HCT116 (cell line): ENCODE data around the gene TNRC6C. TPM values are rescaled to one million over a fixed set of nuclear protein-coding genes. Genes with fewer than 3 reads are reported as not detected.

Experiments
- ATAC-seq: fragments of 200-7000 bp; cut with Tn5 transposase; 2 replicates; pipeline ENCODE4 v1.9.1; 2020; ENCODE audit warnings: mild to moderate bottlenecking, moderate library complexity
- BruUV-seq: library from RNA; stranded (reverse); fragments of 400-500 nt; replicated peaks from 2 replicates; lab custom pipeline; 2021; lab: Mats Ljungman, UMichigan
- CTCF ChIA-PET: fragments of 300-600 bp; sonication (Branson Sonifier 250); formaldehyde crosslinking; loops from one replicate; lab custom pipeline; 2021; ENCODE audit warnings: antibody characterized with exemption; lab: Charles Lee
- POLR2A ChIA-PET: fragments of 300-600, 350-600 bp; sonication (Branson Sonifier 250); formaldehyde crosslinking; loops from one replicate; lab custom pipeline; 2021; ENCODE audit warnings: antibody characterized with exemption; lab: Charles Lee
- RAD21 ChIA-PET, 2 experiments: fragments of 300-600 bp; sonication (Branson Sonifier 250); formaldehyde crosslinking; loops; one replicate each; lab custom pipeline; 2023; ENCODE audit warnings: low total read pairs in 2 of 2; ENCODE audit not compliant: uncharacterized antibody in 2 of 2, unreplicated experiment in 2 of 2, low non-redundant PET in 1 of 2; lab: Charles Lee
- DNase-seq: peaks from one replicate; pipeline ENCODE4 v3.0.0-alpha.2; 2010; ENCODE audit warnings: low read depth, low spot score
- H2AFZ ChIP-seq: fragments of 200-600 bp; shearing (Covaris generic), sonication (generic); 2 replicates; pipeline ENCODE4 v1.6.1; 2017; ENCODE audit warnings: low read depth, mixed run types, mixed read lengths, antibody characterized with exemption, low read length; ENCODE audit not compliant: poor library complexity, severe bottlenecking
- H3K27ac ChIP-seq: 2 replicates; pipeline ENCODE4 v1.5.1; 2012; ENCODE audit warnings: low read depth, low read length
- H3K27me3 ChIP-seq: fragments of 200-600 bp; sonication (generic); 2 replicates; pipeline ENCODE4 v1.6.1; 2016; ENCODE audit warnings: mixed run types, low read length, mixed read lengths; ENCODE audit not compliant: insufficient read depth
- H3K36me3 ChIP-seq, 2 experiments: fragments of 200-500 bp in 1 of 2; fragments of 200-600 bp in 1 of 2; sonication (Bioruptor generic) in 1 of 2; sonication (generic) in 1 of 2; 2 replicates each; pipeline versions ENCODE4 v1.5.1 to v1.6.1; 2014 to 2016; ENCODE audit warnings: low read length in 2 of 2, inconsistent platforms in 1 of 2, mixed read lengths in 1 of 2, mixed run types in 1 of 2; ENCODE audit not compliant: insufficient read depth in 2 of 2, control insufficient read depth in 1 of 2
- H3K4me1 ChIP-seq, 2 experiments: fragments of 200-600 bp in 1 of 2; sonication (generic) in 1 of 2; 2 replicates each; pipeline versions ENCODE4 v1.5.1 to v1.6.1; 2012 to 2017; ENCODE audit warnings: low read length in 2 of 2, inconsistent platforms in 1 of 2, mild to moderate bottlenecking in 1 of 2, mixed read lengths in 1 of 2, mixed run types in 1 of 2, moderate library complexity in 1 of 2; ENCODE audit not compliant: insufficient read depth in 2 of 2, control insufficient read depth in 1 of 2
- H3K4me2 ChIP-seq: fragments of 200-600 bp; sonication (generic); 2 replicates; pipeline ENCODE4 v1.6.1; 2017; ENCODE audit warnings: mixed run types, low read length, mixed read lengths
- H3K4me3 ChIP-seq, 2 experiments: fragments of 200-600 bp in 1 of 2; sonication (generic) in 1 of 2; replicated peaks in 1 of 2; 2 replicates each; pipeline ENCODE4 v1.5.1; 2011 to 2016; ENCODE audit warnings: low read length in 2 of 2, control low read depth in 1 of 2, low read depth in 1 of 2, mild to moderate bottlenecking in 1 of 2, mixed read lengths in 1 of 2, mixed run types in 1 of 2
- H3K79me2 ChIP-seq: fragments of 200-600 bp; sonication (generic); 2 replicates; pipeline ENCODE4 v1.6.1; 2017; ENCODE audit warnings: mild to moderate bottlenecking, mixed run types, low read length, moderate library complexity, mixed read lengths; ENCODE audit not compliant: insufficient read depth
- H3K9ac ChIP-seq: fragments of 200-600 bp; sonication (generic); 2 replicates; pipeline ENCODE4 v1.6.1; 2016; ENCODE audit warnings: low read length, mixed read lengths
- H3K9me2 ChIP-seq: fragments of 200-600 bp; sonication (generic), shearing (Covaris generic); 2 replicates; pipeline ENCODE4 v1.6.1; 2017; ENCODE audit warnings: mixed run types, mild to moderate bottlenecking, moderate library complexity; ENCODE audit not compliant: insufficient read depth
- H3K9me3 ChIP-seq, 2 experiments: fragments of 200-500 bp in 1 of 2; fragments of 200-600 bp in 1 of 2; sonication (Bioruptor generic) in 1 of 2; sonication (generic) in 1 of 2; 2 replicates each; pipeline ENCODE4 v1.6.1; 2014 to 2017; ENCODE audit warnings: low read length in 2 of 2, mixed read lengths in 2 of 2, inconsistent platforms in 1 of 2, low read depth in 1 of 2, mild to moderate bottlenecking in 1 of 2, mixed run types in 1 of 2, moderate library complexity in 1 of 2; ENCODE audit not compliant: control insufficient read depth in 1 of 2, insufficient read depth in 1 of 2
- H4K20me1 ChIP-seq: fragments of 200-600 bp; sonication (generic), shearing (Covaris generic); 2 replicates; pipeline ENCODE4 v1.6.1; 2017; ENCODE audit warnings: mixed run types, mild to moderate bottlenecking, moderate library complexity; ENCODE audit not compliant: insufficient read depth
- CBX3 ChIP-seq: IDR thresholded peaks from 2 replicates; pipeline ENCODE4 v1.6.1; 2012; ENCODE audit warnings: low read depth
- CEBPB ChIP-seq: IDR thresholded peaks from 2 replicates; pipeline ENCODE4 v1.6.1; 2012; ENCODE audit warnings: low read depth
- CTCF ChIP-seq, 3 experiments: fragments of 200-600 bp in 1 of 3; sonication (generic) in 1 of 3; IDR thresholded peaks in 2 of 3; conservative IDR thresholded peaks in 1 of 3; 2 replicates each; pipeline ENCODE4 v1.5.1; 2012 to 2017; ENCODE audit warnings: low read depth in 2 of 3, low read length in 2 of 3, antibody characterized with exemption in 1 of 3, borderline replicate concordance in 1 of 3, control low read depth in 1 of 3, mild to moderate bottlenecking in 1 of 3, mixed read lengths in 1 of 3, mixed run types in 1 of 3, moderate library complexity in 1 of 3; ENCODE audit not compliant: insufficient read depth in 1 of 3
- EGR1 ChIP-seq: IDR thresholded peaks from 2 replicates; pipeline ENCODE4 v1.6.1; 2012; ENCODE audit warnings: low read depth
- ELF1 ChIP-seq: IDR thresholded peaks from 2 replicates; pipeline ENCODE4 v1.6.1; 2012; ENCODE audit warnings: low read depth, borderline replicate concordance
- EZH2 ChIP-seq: fragments of 200-600 bp; sonication (generic); IDR thresholded peaks from 2 replicates; pipeline ENCODE4 v1.6.1; 2017; ENCODE audit warnings: antibody characterized with exemption, mixed run types
- EZH2phosphoT487 ChIP-seq: fragments of 200-600 bp; IDR thresholded peaks from 2 replicates; pipeline ENCODE4 v1.6.1; 2018; ENCODE audit warnings: antibody characterized with exemption, borderline replicate concordance
- FOSL1 ChIP-seq: IDR thresholded peaks from 2 replicates; pipeline ENCODE4 v1.6.1; 2012; ENCODE audit warnings: low read depth
- JUND ChIP-seq: IDR thresholded peaks from 2 replicates; pipeline ENCODE4 v1.6.1; 2012
- MAX ChIP-seq: IDR thresholded peaks from 2 replicates; pipeline ENCODE4 v1.6.1; 2012
- POLR2AphosphoS5 ChIP-seq: IDR thresholded peaks from 2 replicates; pipeline ENCODE4 v1.6.1; 2011; ENCODE audit warnings: mild to moderate bottlenecking, low read depth, low read length, moderate library complexity
- RAD21 ChIP-seq: IDR thresholded peaks from 2 replicates; pipeline ENCODE4 v1.6.1; 2012; ENCODE audit warnings: low read depth, mild to moderate bottlenecking
- SP1 ChIP-seq: IDR thresholded peaks from 2 replicates; pipeline ENCODE4 v1.6.1; 2012; ENCODE audit warnings: low read depth
- SRF ChIP-seq: IDR thresholded peaks from 2 replicates; pipeline ENCODE4 v1.6.1; 2012; ENCODE audit warnings: low read depth
- TCF7L2 ChIP-seq: IDR thresholded peaks from 2 replicates; pipeline ENCODE4 v1.7.0; 2011; ENCODE audit warnings: borderline replicate concordance, inconsistent platforms; ENCODE audit not compliant: insufficient read depth, insufficient read length; ENCODE audit errors: extremely low read depth
- ZFX ChIP-seq: fragments of 450-650 bp; IDR thresholded peaks from 2 replicates; pipeline ENCODE4 v1.6.1; 2017
- ZNF274 ChIP-seq: fragments of 200-500 bp; sonication (Bioruptor generic); IDR thresholded peaks from 2 replicates; pipeline ENCODE4 v1.6.1; 2014; ENCODE audit warnings: mild to moderate bottlenecking, low read depth, low read length, inconsistent platforms
- intact Hi-C: fragments of 100-400 bp; cut with micrococcal nuclease; formaldehyde crosslinking; loops from 2 replicates; pipeline ENCODE4 v1.10.0; 2022
- total RNA-seq: library from RNA; stranded (reverse); gene quantifications from one replicate; pipeline ENCODE4 v1.2.1, GENCODE V29; 2021; ENCODE audit not compliant: unreplicated experiment

TNRC6C gene
- total RNA-seq, 1 experiment from 2014 or later, result 23.4 TPM

DNA sequence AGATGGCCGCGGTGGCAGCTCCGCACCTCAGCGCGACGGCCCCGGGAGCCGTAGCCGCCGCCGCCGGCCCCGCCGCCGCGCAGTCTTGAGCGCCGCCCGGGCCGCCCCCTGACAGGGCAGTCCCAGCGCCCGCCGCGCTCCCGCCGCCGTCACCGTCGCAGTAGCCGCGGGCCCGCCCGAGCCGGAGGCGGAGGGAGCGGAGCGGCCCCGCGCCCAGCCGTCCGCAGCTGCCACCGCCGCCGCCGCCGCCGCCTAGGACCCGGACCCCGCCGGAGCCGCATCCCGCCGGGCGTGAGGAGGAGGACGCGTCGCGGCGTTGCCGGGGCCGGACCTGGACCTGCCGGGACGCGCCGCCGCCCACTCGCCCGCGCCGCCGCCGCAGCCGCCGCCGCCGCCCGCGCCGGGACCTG, 218 bp downstream of the TNRC6C start:
- Histone ChIP-seq H2AFZ (no peak overlapping the region), H3K4me3 (peak overlapping the region; percentile 45 to 62; a peak in 3 of 4 replicates), H4K20me1 (no peaks in the 10 kb centered on the region), H3K36me3 (no peaks in the 10 kb centered on the region), H3K4me1 (peaks cover 15 to 17% of the 10 kb centered on the region in 2 experiments), H3K27ac (peak overlapping the region; percentile 75; the same call in 1 of the 2 replicates), H3K9me3 (peaks cover 0 to 4% of the 10 kb centered on the region in 2 experiments; a peak in 1 of 4 replicates), H3K27me3 (peaks cover 1% of the 10 kb centered on the region; the same call in 1 of the 2 replicates), H3K79me2 (peaks cover 43% of the 10 kb centered on the region), H3K9ac (0 out of 2 replicates have a peak overlapping the region, but pooled peaks have one; percentile 14), H3K9me2 (no peaks in the 10 kb centered on the region), H3K4me2 (peak overlapping the region; percentile 41; the same call in 1 of the 2 replicates)
- peak; percentile 64; the same call in 1 of the 2 replicates for ATAC-seq
- DNase-seq, result no peak
- CTCF ChIA-PET, result interaction anchor here (0.7 to 1.4 kb wide), 10 partner anchors 10 to 66 kb away, joined by 3 to 7 read pairs (median 4); no protein-coding TSS in a partner anchor
- TF ChIP-seq CBX3, result no peak
- TF ChIP-seq RAD21, result no peak
- TF ChIP-seq EZH2, result no peak
- no peak for TF ChIP-seq CTCF (IDR thresholded peaks at IDR 0.05 in 2 of 3, conservative IDR thresholded peaks at IDR 0.05 in 1 of 3; ENCODE audit: borderline replicate concordance in 1 of 3, insufficient read depth in 1 of 3, low read depth in 2 of 3, low read length in 2 of 3)
- TF ChIP-seq ELF1, result no peak
- TF ChIP-seq TCF7L2, result no peak
- TF ChIP-seq CEBPB, result no peak
- no peak for TF ChIP-seq JUND
- TF ChIP-seq EGR1, result no peak
- no peak for TF ChIP-seq FOSL1
- no peak for TF ChIP-seq ZNF274
- TF ChIP-seq SP1, result no peak
- TF ChIP-seq EZH2phosphoT487, result no peak
- TF ChIP-seq ZFX, result no peak; the same call in 1 of the 2 replicates
- TF ChIP-seq SRF, result no peak
- no peak for TF ChIP-seq POLR2AphosphoS5
- TF ChIP-seq MAX, result no peak
- no TSS peak for BruUV-seq
- RAD21 ChIA-PET, result interaction anchor here in 1 of 2 experiments (0.6 kb wide), 1 partner anchor 18 kb away, joined by 3 read pairs; no protein-coding TSS in a partner anchor
- POLR2A ChIA-PET, result interaction anchor here (0.6 to 2.1 kb wide), 42 partner anchors 10 to 703 kb away, joined by 3 to 33 read pairs (median 4); partner anchors contain the start of genes AFMID and TK1
- intact Hi-C loops, result loop anchor here (5.0 kb wide), 1 partner anchor 186 kb away; no protein-coding TSS in a partner anchor
